Liver (tissue), 9 donors: Measurements from ENCODE around the gene NEFH. TPM values are rescaled to one million over a fixed set of nuclear protein-coding genes. Genes with fewer than 3 reads are reported as not detected.
"Not testable (repeated sequence)": the region's sequence is repeated elsewhere in the genome, so short reads cannot be mapped to it uniquely, and the experiment has no call there.

Experiments used
- DNase-seq: peaks from one replicate; pipeline ENCODE4 v3.0.0-alpha.2; 2017; ENCODE audit warnings: low spot score
- H3K27ac ChIP-seq, 2 donors: one replicate each; pipeline ENCODE4 v1.7.0; 2013; ENCODE audit warnings: inconsistent platforms in 2 of 2, low read length in 2 of 2, control low read depth in 1 of 2, low read depth in 1 of 2, mild to moderate bottlenecking in 1 of 2
- H3K27me3 ChIP-seq, 4 donors: one replicate each; pipeline versions ENCODE4 v1.6.1 to v1.7.0; 2013; ENCODE audit warnings: low read length in 3 of 4, inconsistent platforms in 1 of 4, mild to moderate bottlenecking in 1 of 4, moderate library complexity in 1 of 4; ENCODE audit not compliant: control insufficient read depth in 4 of 4, insufficient read depth in 4 of 4
- H3K36me3 ChIP-seq, 4 donors: one replicate each; pipeline versions ENCODE4 v1.6.1 to v1.7.0; 2013; ENCODE audit warnings: low read length in 3 of 4, mild to moderate bottlenecking in 3 of 4, low read depth in 1 of 4, moderate library complexity in 1 of 4; ENCODE audit not compliant: control insufficient read depth in 4 of 4, insufficient read depth in 3 of 4
- H3K4me1 ChIP-seq, 4 donors: one replicate each; pipeline versions ENCODE4 v1.6.1 to v1.7.0; 2013; ENCODE audit warnings: low read length in 3 of 4, mild to moderate bottlenecking in 3 of 4, moderate library complexity in 1 of 4; ENCODE audit not compliant: control insufficient read depth in 4 of 4, insufficient read depth in 4 of 4
- H3K4me3 ChIP-seq, 3 donors: one replicate each; pipeline versions ENCODE4 v1.6.1 to v1.7.0; 2013; ENCODE audit warnings: low read length in 3 of 3, control low read depth in 1 of 3, low read depth in 1 of 3, mild to moderate bottlenecking in 1 of 3
- H3K9ac ChIP-seq, 2 donors: one replicate each; pipeline ENCODE4 v1.7.0; 2013; ENCODE audit warnings: low read length in 2 of 2, mild to moderate bottlenecking in 2 of 2, moderate library complexity in 2 of 2, control low read depth in 1 of 2, low read depth in 1 of 2
- H3K9me3 ChIP-seq, 4 donors: one replicate each; pipeline versions ENCODE4 v1.6.1 to v1.7.0; 2013; ENCODE audit warnings: low read length in 3 of 4; ENCODE audit not compliant: control insufficient read depth in 4 of 4
- EGR1 ChIP-seq, 2 donors: IDR thresholded peaks; 2 replicates each; pipeline ENCODE4 v1.6.1; 2016 to 2018; ENCODE audit warnings: antibody characterized with exemption in 2 of 2, low read depth in 2 of 2
- FOXA1 ChIP-seq: IDR thresholded peaks from 2 replicates; pipeline ENCODE4 v1.6.1; 2016; ENCODE audit warnings: antibody characterized with exemption
- FOXA2 ChIP-seq: IDR thresholded peaks from 2 replicates; pipeline ENCODE4 v1.6.1; 2016; ENCODE audit warnings: antibody characterized with exemption
- HNF4G ChIP-seq: IDR thresholded peaks from 2 replicates; pipeline ENCODE4 v1.6.1; 2016; ENCODE audit warnings: antibody characterized with exemption
- JUND ChIP-seq, 2 donors: IDR thresholded peaks; 2 replicates each; pipeline ENCODE4 v1.6.1; 2016; ENCODE audit warnings: antibody characterized with exemption in 2 of 2
- NR2F2 ChIP-seq: IDR thresholded peaks from 2 replicates; pipeline ENCODE4 v1.6.1; 2016; ENCODE audit warnings: antibody characterized with exemption
- RXRA ChIP-seq, 2 donors: IDR thresholded peaks; 2 replicates each; pipeline ENCODE4 v1.6.1; 2017 to 2018; ENCODE audit warnings: antibody characterized with exemption in 2 of 2, mild to moderate bottlenecking in 1 of 2
- SP1 ChIP-seq: IDR thresholded peaks from 2 replicates; pipeline ENCODE4 v1.6.1; 2018; ENCODE audit warnings: antibody characterized with exemption, mild to moderate bottlenecking
- YY1 ChIP-seq: IDR thresholded peaks from 2 replicates; pipeline ENCODE4 v1.6.1; 2016; ENCODE audit warnings: antibody characterized with exemption, mild to moderate bottlenecking
- ZBTB33 ChIP-seq: IDR thresholded peaks from 2 replicates; pipeline ENCODE4 v1.6.1; 2016; ENCODE audit warnings: antibody characterized with exemption
- WGBS: extraction: QIAGEN DNeasy Blood & Tissue Kit; methylation state at CpG from one replicate; pipeline ENCODE4 v1.1.7; 2013; 5-methylcytosine and 5-hydroxymethylcytosine counted together
- polyA plus RNA-seq, 2 donors: library from polyadenylated mRNA; stranded (reverse) in 1 of 2; unstranded in 1 of 2; fragments of 200-250 nt in 1 of 2; fragments of >200 nt in 1 of 2; fragmentation: Nextera tagmentation in 1 of 2; extraction: Ambion mirVana in 1 of 2; gene quantifications; one replicate each; pipeline versions ENCODE4 v1.2.1 to v1.2.3, GENCODE V29; 2013 to 2015
- total RNA-seq, 2 donors: library from RNA; depleted of rRNA; stranded (reverse); fragments of >200 nt; gene quantifications; one replicate each; pipeline ENCODE4 v1.2.3, GENCODE V29; 2014
- donor health status: healthy.
- donor health status: healthy.
- donor health status: healthy.
- donor health status: healthy.
- donor health status: healthy.

NEFH gene
- total and polyA plus RNA-seq, 4 donors = 0.04 to 1.6 (median 0.21) TPM

GRCh38 chr22:29431986-29432385, 48.0 kb upstream of the NEFH start (continued):
- TF ChIP-seq RXRA (IDR thresholded peaks at IDR 0.05) = no peak
- TF ChIP-seq HNF4G = no peak
- no peak for TF ChIP-seq FOXA1

- 95% methylated on average over 3 of the region's 3 CpGs for WGBS
- Histone ChIP-seq H3K4me3 (no peak overlapping the region), H3K4me1 (no peaks in the 10 kb centered on the region), H3K27ac (no peak overlapping the region), H3K9me3 (no peaks in the 10 kb centered on the region), H3K27me3 (no peaks in the 10 kb centered on the region), H3K36me3 (no peaks in the 10 kb centered on the region), H3K9ac (no peak overlapping the region)
- TF ChIP-seq ZBTB33 (no peak), JUND (IDR thresholded peaks at IDR 0.05) (no peak), NR2F2 (no peak)
- no peak for DNase-seq
These were observed 46.2 kb upstream of the NEFH start for GRCh38 chr22:29433856-29434255.

GRCh38 chr22:29434288-29434687, 45.7 kb upstream of the NEFH start:
- Histone ChIP-seq H3K4me3 (no peak overlapping the region), H3K27me3 (no peaks in the 10 kb centered on the region), H3K36me3 (no peaks in the 10 kb centered on the region), H3K4me1 (no peaks in the 10 kb centered on the region), H3K9ac (no peak overlapping the region), H3K27ac (no peak overlapping the region), H3K9me3 (no peaks in the 10 kb centered on the region)
- TF ChIP-seq SP1 (no peak), HNF4G (no peak), YY1 (no peak)
- DNase-seq = no peak
- 75% methylated on average over 7 of the region's 7 CpGs for WGBS

- Histone ChIP-seq H3K9me3 (no peaks in the 10 kb centered on the region), H3K36me3 (no peaks in the 10 kb centered on the region), H3K9ac (no peak overlapping the region), H3K27me3 (no peaks in the 10 kb centered on the region), H3K4me1 (no peaks in the 10 kb centered on the region), H3K27ac (no peak overlapping the region), H3K4me3 (no peak overlapping the region)
- no peak for DNase-seq
- 75% methylated on average over 5 of the region's 5 CpGs for WGBS
- no peak for TF ChIP-seq EGR1 (IDR thresholded peaks at IDR 0.05; ENCODE audit: low read depth in 2 of 2)
- no peak for TF ChIP-seq ZBTB33
- TF ChIP-seq FOXA2 = no peak
These were observed 44.5 kb upstream of the NEFH start for GRCh38 chr22:29435236-29436136.

- H3K9ac ChIP-seq, H3K4me3 ChIP-seq, H3K4me1 ChIP-seq, H3K36me3 ChIP-seq, H3K9me3 ChIP-seq, H3K27ac ChIP-seq, DNase-seq, H3K27me3 ChIP-seq: not testable (repeated sequence)
- 94% methylated on average over 10 of the region's 10 CpGs for WGBS
These were observed 41.7 kb upstream of the NEFH start, which contains the start of gene RFPL1 for GRCh38 chr22:29438283-29438682. RFPL1 (plus strand) TSS chr22:29438583.
